HepG2 (cell line): ENCODE measurements around the gene CTDSPL2. TPM values are rescaled to one million over a fixed set of nuclear protein-coding genes. Genes with fewer than 3 reads are reported as not detected.
A peak's percentile ranks its signal among the peaks of the same experiment; 100 is the strongest.

Source experiments
- FOXK2 ChIP-seq: fragments of 450-650 bp; IDR thresholded peaks from 2 replicates; pipeline ENCODE4 v1.6.1; 2016
- KLF15 ChIP-seq: sonication (generic); formaldehyde crosslinking; IDR thresholded peaks from 2 replicates; pipeline ENCODE4 v1.8.1; 2023; ENCODE audit warnings: borderline replicate concordance, mild to moderate bottlenecking, inconsistent platforms, missing genetic modification reagents, mixed read lengths
- KLF16 ChIP-seq, 2 experiments: sonication (generic) in 1 of 2; formaldehyde crosslinking in 1 of 2; IDR thresholded peaks; 2 replicates each; pipeline versions ENCODE4 v1.6.1 to v1.8.0; 2016 to 2023; ENCODE audit warnings: missing genetic modification reagents in 2 of 2, missing compliant biosample characterization in 1 of 2
- NFYB ChIP-seq: sonication (generic); formaldehyde crosslinking; IDR thresholded peaks from 2 replicates; pipeline ENCODE4 v1.4.0; 2020; ENCODE audit warnings: missing genetic modification reagents
- NRL ChIP-seq: sonication (generic); formaldehyde crosslinking; IDR thresholded peaks from 2 replicates; pipeline ENCODE4 v1.5.0; 2020; ENCODE audit warnings: missing genetic modification reagents, mild to moderate bottlenecking, moderate library complexity, borderline replicate concordance
- PLRG1 ChIP-seq: fragments of 450-650 bp; conservative IDR thresholded peaks from 2 replicates; pipeline ENCODE4 v1.6.1; 2016
- SRSF1 ChIP-seq: fragments of 200-400 bp; formaldehyde crosslinking; optimal IDR thresholded peaks from 2 replicates; pipeline ENCODE3; 2017; ENCODE audit warnings: mild to moderate bottlenecking, low read depth, low read length, moderate library complexity
- TOPORS ChIP-seq: sonication (generic); formaldehyde crosslinking; IDR thresholded peaks from 2 replicates; pipeline ENCODE4 v1.8.0; 2023; ENCODE audit warnings: mild to moderate bottlenecking, missing genetic modification reagents
- ZNF121 ChIP-seq: sonication (generic); formaldehyde crosslinking; IDR thresholded peaks from 2 replicates; pipeline ENCODE4 v1.5.0; 2020; ENCODE audit warnings: mild to moderate bottlenecking, missing genetic modification reagents
- ZNF296 ChIP-seq: sonication (generic); formaldehyde crosslinking; conservative IDR thresholded peaks from 2 replicates; pipeline ENCODE4 v1.5.0; 2020; ENCODE audit warnings: mild to moderate bottlenecking, missing genetic modification reagents
- ZNF567 ChIP-seq: sonication (generic); formaldehyde crosslinking; IDR thresholded peaks from 2 replicates; pipeline ENCODE4 v1.8.1; 2023; ENCODE audit warnings: mild to moderate bottlenecking, missing genetic modification reagents, borderline replicate concordance
- ZNF607 ChIP-seq: sonication (generic); formaldehyde crosslinking; IDR thresholded peaks from 2 replicates; pipeline ENCODE4 v1.5.1; 2020; ENCODE audit warnings: missing genetic modification reagents, mild to moderate bottlenecking, borderline replicate concordance
- ZNF614 ChIP-seq: IDR thresholded peaks from 2 replicates; pipeline ENCODE4 v1.6.1; 2018; ENCODE audit warnings: missing biosample characterization, missing genetic modification reagents, inconsistent platforms, borderline replicate concordance
- polyA plus RNA-seq, 8 experiments: library from polyadenylated mRNA; depleted of rRNA in 3 of 8; stranded (reverse) in 7 of 8; unstranded in 1 of 8; fragments of >200 nt; fragmentation: Illumina TruSeq in 4 of 8; extraction: Trizol in 4 of 8; gene quantifications; 2 replicates each; pipeline versions ENCODE4 v1.2.1 to v1.2.3, GENCODE V29; 2011 to 2016; ENCODE audit warnings: low read depth in 4 of 8, missing spikeins in 1 of 8, mixed read lengths in 1 of 8; ENCODE audit not compliant: insufficient read depth in 1 of 8
- total RNA-seq, 5 experiments: library from RNA; depleted of rRNA; stranded (reverse); fragments of >200 nt; fragmentation: Illumina TruSeq; extraction: Trizol; gene quantifications; 2 replicates each; pipeline ENCODE4 v1.2.3, GENCODE V29; 2016; ENCODE audit warnings: low read depth in 1 of 5
- TF ChIP-seq, protein P1 (sequence below): sonication (generic); formaldehyde crosslinking; conservative IDR thresholded peaks from 2 replicates; pipeline ENCODE4 v1.8.0; 2022; ENCODE audit warnings: missing genetic modification reagents
- TF ChIP-seq, protein P2 (sequence below): sonication (generic); formaldehyde crosslinking; IDR thresholded peaks from 2 replicates; pipeline ENCODE4 v1.4.0; 2020; ENCODE audit warnings: missing genetic modification reagents
- TF ChIP-seq, protein P3 (sequence below): IDR thresholded peaks from 2 replicates; pipeline ENCODE4 v1.4.0; 2020; ENCODE audit warnings: mild to moderate bottlenecking, missing genetic modification reagents
- TF ChIP-seq, protein P4 (sequence below): sonication (generic); formaldehyde crosslinking; IDR thresholded peaks from 2 replicates; pipeline ENCODE4 v1.5.0; 2020; ENCODE audit warnings: mild to moderate bottlenecking, missing genetic modification reagents, borderline replicate concordance
- TF ChIP-seq, protein P5 (sequence below): sonication (generic); formaldehyde crosslinking; IDR thresholded peaks from 2 replicates; pipeline ENCODE4 v1.4.0; 2020; ENCODE audit warnings: missing genetic modification reagents, mild to moderate bottlenecking, borderline replicate concordance

The CTDSPL2 gene
- total and polyA plus RNA-seq, 2 of the 13 experiments (the other 11 are each of a cell fraction or from before 2014, with no cell fraction given) = 37.4 to 56.2 TPM

DNA sequence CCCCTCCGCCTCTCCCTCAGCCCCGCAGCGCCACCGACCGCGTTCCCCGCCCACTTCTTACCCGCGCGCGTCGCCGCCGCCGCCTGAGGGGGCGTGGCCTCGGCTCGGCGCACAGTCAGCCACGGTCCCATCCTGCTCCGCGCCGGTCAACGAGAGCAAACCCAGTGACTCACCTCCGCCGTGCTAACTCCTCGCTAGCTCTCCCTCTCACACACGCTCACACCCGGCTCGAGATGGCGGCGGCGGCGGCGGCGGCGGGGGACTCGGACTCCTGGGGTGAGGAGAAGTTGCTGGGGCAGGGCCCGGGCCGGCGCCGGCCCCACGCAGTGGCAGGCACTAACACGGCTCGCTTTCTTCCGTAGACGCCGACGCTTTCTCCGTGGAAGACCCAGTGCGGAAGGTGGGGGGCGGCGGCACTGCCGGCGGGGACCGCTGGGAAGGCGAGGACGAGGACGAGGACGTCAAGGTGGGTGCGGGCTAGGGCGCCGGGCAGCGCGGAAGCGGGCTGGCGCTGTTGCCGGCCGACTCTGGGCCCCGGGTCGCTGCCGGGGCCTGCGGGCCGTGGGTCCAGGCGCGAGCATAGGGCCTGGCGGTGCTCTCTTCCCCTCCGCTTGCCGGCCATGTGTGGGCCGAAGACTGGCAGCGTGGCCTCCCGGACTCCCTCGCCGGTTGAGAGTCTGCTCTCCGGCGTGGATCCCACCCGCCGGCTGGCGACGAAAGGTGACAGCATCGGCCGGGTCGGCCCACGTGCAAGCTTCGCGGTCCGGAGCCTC is 109.7 kb downstream of the CTDSPL2 start, which contains the start of gene EIF3J (continued):
- TF ChIP-seq, protein P1, sequence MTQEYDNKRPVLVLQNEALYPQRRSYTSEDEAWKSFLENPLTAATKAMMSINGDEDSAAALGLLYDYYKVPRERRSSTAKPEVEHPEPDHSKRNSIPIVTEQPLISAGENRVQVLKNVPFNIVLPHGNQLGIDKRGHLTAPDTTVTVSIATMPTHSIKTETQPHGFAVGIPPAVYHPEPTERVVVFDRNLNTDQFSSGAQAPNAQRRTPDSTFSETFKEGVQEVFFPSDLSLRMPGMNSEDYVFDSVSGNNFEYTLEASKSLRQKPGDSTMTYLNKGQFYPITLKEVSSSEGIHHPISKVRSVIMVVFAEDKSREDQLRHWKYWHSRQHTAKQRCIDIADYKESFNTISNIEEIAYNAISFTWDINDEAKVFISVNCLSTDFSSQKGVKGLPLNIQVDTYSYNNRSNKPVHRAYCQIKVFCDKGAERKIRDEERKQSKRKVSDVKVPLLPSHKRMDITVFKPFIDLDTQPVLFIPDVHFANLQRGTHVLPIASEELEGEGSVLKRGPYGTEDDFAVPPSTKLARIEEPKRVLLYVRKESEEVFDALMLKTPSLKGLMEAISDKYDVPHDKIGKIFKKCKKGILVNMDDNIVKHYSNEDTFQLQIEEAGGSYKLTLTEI (CRISPR knock-in tag) = no peak
- TF ChIP-seq ZNF567 (CRISPR knock-in tag) (peak; percentile 90; the same call in 1 of the 2 replicates), KLF15 (CRISPR knock-in tag) (0 out of 2 replicates have a peak, but pooled peaks have one; percentile 47), ZNF121 (CRISPR knock-in tag) (no peak), ZNF296 (CRISPR knock-in tag) (no peak), TOPORS (no peak), ZNF607 (CRISPR knock-in tag) (peak; percentile 94; the same call in 1 of the 2 replicates), NFYB (no peak), ZNF614 (CRISPR knock-in tag) (no peak), NRL (CRISPR knock-in tag) (no peak), PLRG1 (no peak), SRSF1 (peak; percentile 4), FOXK2 (no peak), KLF16 (CRISPR knock-in tag; IDR thresholded peaks at IDR 0.05) (peak in 1 of 2 experiments; percentile 65; a peak in 1 of 4 replicates)
- TF ChIP-seq, protein P2, sequence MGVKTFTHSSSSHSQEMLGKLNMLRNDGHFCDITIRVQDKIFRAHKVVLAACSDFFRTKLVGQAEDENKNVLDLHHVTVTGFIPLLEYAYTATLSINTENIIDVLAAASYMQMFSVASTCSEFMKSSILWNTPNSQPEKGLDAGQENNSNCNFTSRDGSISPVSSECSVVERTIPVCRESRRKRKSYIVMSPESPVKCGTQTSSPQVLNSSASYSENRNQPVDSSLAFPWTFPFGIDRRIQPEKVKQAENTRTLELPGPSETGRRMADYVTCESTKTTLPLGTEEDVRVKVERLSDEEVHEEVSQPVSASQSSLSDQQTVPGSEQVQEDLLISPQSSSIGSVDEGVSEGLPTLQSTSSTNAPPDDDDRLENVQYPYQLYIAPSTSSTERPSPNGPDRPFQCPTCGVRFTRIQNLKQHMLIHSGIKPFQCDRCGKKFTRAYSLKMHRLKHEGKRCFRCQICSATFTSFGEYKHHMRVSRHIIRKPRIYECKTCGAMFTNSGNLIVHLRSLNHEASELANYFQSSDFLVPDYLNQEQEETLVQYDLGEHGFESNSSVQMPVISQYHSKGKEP = no peak
- TF ChIP-seq, protein P3, sequence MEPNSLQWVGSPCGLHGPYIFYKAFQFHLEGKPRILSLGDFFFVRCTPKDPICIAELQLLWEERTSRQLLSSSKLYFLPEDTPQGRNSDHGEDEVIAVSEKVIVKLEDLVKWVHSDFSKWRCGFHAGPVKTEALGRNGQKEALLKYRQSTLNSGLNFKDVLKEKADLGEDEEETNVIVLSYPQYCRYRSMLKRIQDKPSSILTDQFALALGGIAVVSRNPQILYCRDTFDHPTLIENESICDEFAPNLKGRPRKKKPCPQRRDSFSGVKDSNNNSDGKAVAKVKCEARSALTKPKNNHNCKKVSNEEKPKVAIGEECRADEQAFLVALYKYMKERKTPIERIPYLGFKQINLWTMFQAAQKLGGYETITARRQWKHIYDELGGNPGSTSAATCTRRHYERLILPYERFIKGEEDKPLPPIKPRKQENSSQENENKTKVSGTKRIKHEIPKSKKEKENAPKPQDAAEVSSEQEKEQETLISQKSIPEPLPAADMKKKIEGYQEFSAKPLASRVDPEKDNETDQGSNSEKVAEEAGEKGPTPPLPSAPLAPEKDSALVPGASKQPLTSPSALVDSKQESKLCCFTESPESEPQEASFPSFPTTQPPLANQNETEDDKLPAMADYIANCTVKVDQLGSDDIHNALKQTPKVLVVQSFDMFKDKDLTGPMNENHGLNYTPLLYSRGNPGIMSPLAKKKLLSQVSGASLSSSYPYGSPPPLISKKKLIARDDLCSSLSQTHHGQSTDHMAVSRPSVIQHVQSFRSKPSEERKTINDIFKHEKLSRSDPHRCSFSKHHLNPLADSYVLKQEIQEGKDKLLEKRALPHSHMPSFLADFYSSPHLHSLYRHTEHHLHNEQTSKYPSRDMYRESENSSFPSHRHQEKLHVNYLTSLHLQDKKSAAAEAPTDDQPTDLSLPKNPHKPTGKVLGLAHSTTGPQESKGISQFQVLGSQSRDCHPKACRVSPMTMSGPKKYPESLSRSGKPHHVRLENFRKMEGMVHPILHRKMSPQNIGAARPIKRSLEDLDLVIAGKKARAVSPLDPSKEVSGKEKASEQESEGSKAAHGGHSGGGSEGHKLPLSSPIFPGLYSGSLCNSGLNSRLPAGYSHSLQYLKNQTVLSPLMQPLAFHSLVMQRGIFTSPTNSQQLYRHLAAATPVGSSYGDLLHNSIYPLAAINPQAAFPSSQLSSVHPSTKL (CRISPR knock-in tag) = peak; percentile 23; the same call in 1 of the 2 replicates
- TF ChIP-seq, protein P4, sequence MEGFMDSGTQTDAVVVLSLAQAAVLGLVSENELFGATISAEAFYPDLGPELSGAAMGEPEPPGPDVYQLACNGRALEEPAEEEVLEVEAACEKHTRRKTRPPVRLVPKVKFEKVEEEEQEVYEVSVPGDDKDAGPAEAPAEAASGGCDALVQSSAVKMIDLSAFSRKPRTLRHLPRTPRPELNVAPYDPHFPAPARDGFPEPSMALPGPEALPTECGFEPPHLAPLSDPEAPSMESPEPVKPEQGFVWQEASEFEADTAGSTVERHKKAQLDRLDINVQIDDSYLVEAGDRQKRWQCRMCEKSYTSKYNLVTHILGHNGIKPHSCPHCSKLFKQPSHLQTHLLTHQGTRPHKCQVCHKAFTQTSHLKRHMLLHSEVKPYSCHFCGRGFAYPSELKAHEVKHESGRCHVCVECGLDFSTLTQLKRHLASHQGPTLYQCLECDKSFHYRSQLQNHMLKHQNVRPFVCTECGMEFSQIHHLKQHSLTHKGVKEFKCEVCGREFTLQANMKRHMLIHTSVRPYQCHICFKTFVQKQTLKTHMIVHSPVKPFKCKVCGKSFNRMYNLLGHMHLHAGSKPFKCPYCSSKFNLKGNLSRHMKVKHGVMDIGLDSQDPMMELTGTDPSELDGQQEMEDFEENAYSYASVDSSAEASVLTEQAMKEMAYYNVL (CRISPR knock-in tag) = peak; percentile 28; the same call in 1 of the 2 replicates
- TF ChIP-seq, protein P5, sequence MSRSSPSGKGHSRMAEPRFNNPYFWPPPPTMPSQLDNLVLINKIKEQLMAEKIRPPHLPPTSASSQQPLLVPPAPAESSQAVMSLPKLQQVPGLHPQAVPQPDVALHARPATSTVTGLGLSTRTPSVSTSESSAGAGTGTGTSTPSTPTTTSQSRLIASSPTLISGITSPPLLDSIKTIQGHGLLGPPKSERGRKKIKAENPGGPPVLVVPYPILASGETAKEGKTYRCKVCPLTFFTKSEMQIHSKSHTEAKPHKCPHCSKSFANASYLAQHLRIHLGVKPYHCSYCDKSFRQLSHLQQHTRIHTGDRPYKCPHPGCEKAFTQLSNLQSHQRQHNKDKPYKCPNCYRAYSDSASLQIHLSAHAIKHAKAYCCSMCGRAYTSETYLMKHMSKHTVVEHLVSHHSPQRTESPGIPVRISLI (CRISPR knock-in tag) = no peak
